ENCODE results near the gene LLGL2. TPM values are rescaled to one million over a fixed set of nuclear protein-coding genes. Genes with fewer than 3 reads are reported as not detected.

Gene LLGL2
- polyA plus RNA-seq, 1 donor (not counting 4 experiments of a cell fraction or from before 2014, with no cell fraction given), result 13.8 TPM

GRCh38 chr17:75623386-75623785 lies 97.9 kb downstream of the LLGL2 start:
- FAIRE-seq, result no peak
- no peak overlapping the region for H3K27ac ChIP-seq (ENCODE audit: control insufficient read depth, insufficient read depth, low read length)
- dilution Hi-C loops (cut with MboI; ENCODE audit: extremely low pct_ligation_motif_present, low sequenced_read_pairs), result no loop called here
- no peaks in the 10 kb centered on the region for H4K20me1 ChIP-seq (ENCODE audit: control insufficient read depth, extremely low read depth, insufficient read depth, low read length)
- H3K9ac ChIP-seq (ENCODE audit: control insufficient read depth, extremely low read depth, insufficient read depth, low read length), result no peak overlapping the region
- no peak overlapping the region for H3K4me2 ChIP-seq (ENCODE audit: control insufficient read depth, extremely low read depth, insufficient read depth, low read depth, low read length)
- no peaks in the 10 kb centered on the region for H3K9me3 ChIP-seq (ENCODE audit: control insufficient read depth, low read depth, low read length)
- no peaks in the 10 kb centered on the region for H3K4me1 ChIP-seq (ENCODE audit: control insufficient read depth, extremely low read depth, insufficient read depth, low read length)
- no peak for DNase-seq (ENCODE audit: low read depth, low spot score)
- peaks cover 5 to 7% of the 10 kb centered on the region in 2 experiments for H3K36me3 ChIP-seq (ENCODE audit: control insufficient read depth in 2 of 2, extremely low read depth in 1 of 2, insufficient read depth in 2 of 2, low read length in 2 of 2)
- H3K4me3 ChIP-seq (ENCODE audit: control insufficient read depth in 2 of 3, extremely low read depth in 1 of 3, insufficient read depth in 2 of 3, low read depth in 1 of 3, low read length in 3 of 3), result no peak overlapping the region
- no peak for TF ChIP-seq EZH2 (IDR thresholded peaks at IDR 0.05; ENCODE audit: low read length)
- no peak for TF ChIP-seq CTCF (optimal IDR thresholded peaks at IDR 0.05 in 1 of 3, IDR thresholded peaks at IDR 0.05 in 1 of 3, conservative IDR thresholded peaks at IDR 0.05 in 1 of 3; ENCODE audit: extremely low read depth in 1 of 3, insufficient read depth in 2 of 3, low read length in 3 of 3)
- H3K79me2 ChIP-seq (ENCODE audit: control insufficient read depth, insufficient read depth, low read length), result no peaks in the 10 kb centered on the region
- peaks cover 13% of the 10 kb centered on the region for H3K27me3 ChIP-seq (ENCODE audit: control insufficient read depth, extremely low read depth, insufficient read depth, low read length)
- no peak overlapping the region for H2AFZ ChIP-seq (ENCODE audit: control insufficient read depth, low read length)
- H3K9me1 ChIP-seq (ENCODE audit: control insufficient read depth, extremely low read depth, insufficient read depth, low read length), result no peaks in the 10 kb centered on the region

GRCh38 chr17:75624021-75624420 lies 98.5 kb downstream of the LLGL2 start:
- H4K20me1 ChIP-seq (ENCODE audit: control insufficient read depth, extremely low read depth, insufficient read depth, low read length), result no peaks in the 10 kb centered on the region
- H3K4me3 ChIP-seq (ENCODE audit: control insufficient read depth in 2 of 3, extremely low read depth in 1 of 3, insufficient read depth in 2 of 3, low read depth in 1 of 3, low read length in 3 of 3), result no peak overlapping the region
- no peak overlapping the region for H3K27ac ChIP-seq (ENCODE audit: control insufficient read depth, insufficient read depth, low read length)
- dilution Hi-C loops (cut with MboI; ENCODE audit: extremely low pct_ligation_motif_present, low sequenced_read_pairs), result no loop called here
- TF ChIP-seq CTCF (optimal IDR thresholded peaks at IDR 0.05 in 1 of 3, IDR thresholded peaks at IDR 0.05 in 1 of 3, conservative IDR thresholded peaks at IDR 0.05 in 1 of 3; ENCODE audit: extremely low read depth in 1 of 3, insufficient read depth in 2 of 3, low read length in 3 of 3) (no peak), EZH2 (IDR thresholded peaks at IDR 0.05; ENCODE audit: low read length) (no peak)
- H3K4me2 ChIP-seq (ENCODE audit: control insufficient read depth, extremely low read depth, insufficient read depth, low read depth, low read length), result no peak overlapping the region
- no peaks in the 10 kb centered on the region for H3K79me2 ChIP-seq (ENCODE audit: control insufficient read depth, insufficient read depth, low read length)
- H2AFZ ChIP-seq (ENCODE audit: control insufficient read depth, low read length), result no peak overlapping the region
- DNase-seq (ENCODE audit: low read depth, low spot score) (no peak), FAIRE-seq (no peak)
- H3K9ac ChIP-seq (ENCODE audit: control insufficient read depth, extremely low read depth, insufficient read depth, low read length), result no peak overlapping the region
- H3K4me1 ChIP-seq (ENCODE audit: control insufficient read depth, extremely low read depth, insufficient read depth, low read length), result no peaks in the 10 kb centered on the region
- H3K36me3 ChIP-seq (ENCODE audit: control insufficient read depth in 2 of 2, extremely low read depth in 1 of 2, insufficient read depth in 2 of 2, low read length in 2 of 2), result peaks cover 5 to 7% of the 10 kb centered on the region in 2 experiments
- H3K9me1 ChIP-seq (ENCODE audit: control insufficient read depth, extremely low read depth, insufficient read depth, low read length), result no peaks in the 10 kb centered on the region
- H3K27me3 ChIP-seq (ENCODE audit: control insufficient read depth, extremely low read depth, insufficient read depth, low read length), result peaks cover 11% of the 10 kb centered on the region
- no peaks in the 10 kb centered on the region for H3K9me3 ChIP-seq (ENCODE audit: control insufficient read depth, low read depth, low read length)

Other genes with a start within 250 kb of the LLGL2 start
- 7.0 to 8.7 TPM (median 8.3 TPM) in 3 replicates for gene SLC25A19, start 236.3 kb upstream of the LLGL2 start, polyA plus RNA-seq
- 56.3 to 64.8 TPM (median 62.0 TPM) in 3 replicates for gene GRB2, start 120.0 kb upstream of the LLGL2 start, polyA plus RNA-seq
- gene TMEM94, start 69.1 kb upstream of the LLGL2 start, polyA plus RNA-seq, result 11.7 to 25.1 TPM (median 13.6 TPM) in 3 replicates
- gene CASKIN2, start 10.2 kb upstream of the LLGL2 start, polyA plus RNA-seq, result 3.7 to 6.1 TPM (median 6.0 TPM) in 3 replicates
- 18.4 to 29.7 TPM (median 24.1 TPM) in 3 replicates for gene TSEN54, start 9.2 kb upstream of the LLGL2 start, polyA plus RNA-seq
- 0.01 to 0.35 TPM (median 0.14 TPM) in 3 replicates for gene MYO15B, start 62.1 kb downstream of the LLGL2 start, polyA plus RNA-seq
- 0.15 to 0.59 TPM (median 0.24 TPM) in 3 replicates for gene SMIM5, start 107.7 kb downstream of the LLGL2 start, polyA plus RNA-seq
- gene RECQL5, start 141.5 kb downstream of the LLGL2 start, polyA plus RNA-seq, result 11.9 to 15.8 TPM (median 12.9 TPM) in 3 replicates
- gene SAP30BP, start 141.6 kb downstream of the LLGL2 start, polyA plus RNA-seq, result 99.0 to 103 TPM (median 101 TPM) in 3 replicates
- gene ITGB4, start 195.8 kb downstream of the LLGL2 start, polyA plus RNA-seq, result 761 to 1,084 TPM (median 1,039 TPM) in 3 replicates
- 1.1 to 5.2 TPM (median 1.3 TPM) in 3 replicates for gene GALK1, start 239.5 kb downstream of the LLGL2 start, polyA plus RNA-seq

All from keratinocyte (primary cell).